Stimulated activated CD4-positive, alpha-beta T cell treated with anti-CD3 and anti-CD28 coated beads, Interleukin-1b, Interleukin-23, amount 100 ng/mL, for 1 hour (primary cell): ENCODE data around the gene JPT1.
A peak's percentile ranks its signal among the peaks of the same experiment; 100 is the strongest.
"Not testable (repeated sequence)": the region's sequence is repeated elsewhere in the genome, so short reads cannot be mapped to it uniquely, and the experiment has no call there.

Source experiments
- DNase-seq, 2 donors: peaks; one replicate each; pipeline ENCODE4 v3.0.0-alpha.2; 2020; ENCODE audit warnings: low read depth in 2 of 2

JPT1 gene

DNA sequence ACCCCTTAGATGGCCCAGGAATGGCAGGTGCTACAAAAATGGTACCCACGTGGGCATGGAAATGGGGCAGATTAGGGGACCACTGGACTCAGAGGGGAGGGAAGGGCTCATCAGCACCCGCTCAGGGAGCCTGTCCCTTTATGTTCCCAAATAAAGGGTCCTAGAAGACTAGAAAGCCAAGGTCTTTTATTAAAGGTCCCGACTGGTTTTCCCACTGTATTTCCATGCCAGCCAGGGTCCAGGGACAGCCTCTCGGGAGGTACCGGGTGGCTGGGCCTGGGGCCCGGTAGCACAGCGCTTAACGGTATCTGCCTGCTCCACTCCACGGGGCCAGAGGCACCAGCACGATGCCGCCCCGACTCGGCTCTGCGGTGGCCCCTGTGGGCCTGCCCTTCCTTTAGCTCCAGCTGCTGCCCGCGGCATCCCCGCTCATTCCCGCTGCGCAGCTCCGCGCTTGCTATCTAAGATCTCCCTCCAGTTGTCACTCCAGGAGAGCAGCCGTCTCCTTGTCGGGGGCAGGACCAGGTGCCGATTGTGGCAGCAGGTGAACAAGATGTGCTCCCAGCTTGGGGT, 24.2 kb downstream of the JPT1 start:
- no peak for DNase-seq

DNA sequence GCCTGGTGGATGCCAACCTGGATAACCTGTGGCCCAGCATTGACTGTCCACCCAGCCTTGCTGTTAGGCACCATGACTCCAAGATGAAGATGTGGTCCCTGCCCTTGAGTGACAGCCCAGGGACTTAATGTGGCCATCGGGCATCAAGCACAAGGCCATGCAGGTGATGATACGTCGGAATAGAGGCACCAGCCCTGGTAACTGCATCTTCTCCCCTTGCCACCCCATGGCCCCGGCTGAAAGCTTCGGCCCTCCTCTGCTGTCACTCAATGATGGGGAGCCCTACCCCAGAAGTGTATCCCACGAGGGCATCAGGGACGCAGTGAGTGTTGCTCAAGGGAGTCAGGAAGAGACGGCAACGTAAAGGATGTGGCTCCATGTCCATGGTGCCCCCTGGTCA, 24.7 kb downstream of the JPT1 start:
- no peak for DNase-seq

DNA sequence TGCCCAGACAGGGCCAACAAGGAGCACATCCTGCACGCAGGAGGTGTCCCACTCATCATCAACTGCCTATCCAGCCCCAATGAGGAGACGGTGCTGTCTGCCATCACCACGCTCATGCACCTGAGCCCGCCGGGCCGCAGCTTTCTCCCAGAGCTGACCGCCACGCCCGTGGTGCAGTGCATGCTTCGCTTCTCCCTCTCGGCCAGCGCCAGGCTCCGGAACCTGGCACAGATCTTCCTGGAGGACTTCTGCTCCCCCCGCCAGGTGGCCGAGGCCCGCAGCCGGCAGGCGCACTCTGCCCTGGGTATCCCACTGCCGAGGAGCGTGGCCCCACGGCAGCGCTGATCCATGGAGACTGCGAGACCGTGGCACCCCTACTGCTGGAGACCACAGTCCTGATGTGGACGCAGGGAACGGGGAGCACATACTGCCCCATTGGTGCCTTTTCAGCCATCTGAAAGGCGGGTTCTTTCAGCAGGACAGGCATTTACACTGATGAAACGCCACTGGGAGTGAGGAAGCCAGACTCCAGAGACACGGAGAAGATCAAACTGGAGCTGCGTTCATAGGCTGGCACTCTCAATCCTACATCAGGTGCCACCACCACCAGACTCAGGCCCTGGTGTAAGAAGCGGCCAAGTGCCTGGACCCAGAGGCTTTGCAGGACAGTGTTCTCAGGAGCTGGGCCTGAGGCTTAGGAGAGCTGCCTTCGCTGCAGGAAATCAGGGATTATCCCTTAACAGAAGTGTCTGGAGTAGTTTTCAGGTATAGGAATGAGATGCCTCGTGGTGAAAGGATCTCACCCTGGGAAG, 25.4 kb downstream of the JPT1 start:
- DNase-seq: no peak

GRCh38 chr17:75127936-75128335, 26.4 kb downstream of the JPT1 start:
- not testable (repeated sequence) for DNase-seq

DNA sequence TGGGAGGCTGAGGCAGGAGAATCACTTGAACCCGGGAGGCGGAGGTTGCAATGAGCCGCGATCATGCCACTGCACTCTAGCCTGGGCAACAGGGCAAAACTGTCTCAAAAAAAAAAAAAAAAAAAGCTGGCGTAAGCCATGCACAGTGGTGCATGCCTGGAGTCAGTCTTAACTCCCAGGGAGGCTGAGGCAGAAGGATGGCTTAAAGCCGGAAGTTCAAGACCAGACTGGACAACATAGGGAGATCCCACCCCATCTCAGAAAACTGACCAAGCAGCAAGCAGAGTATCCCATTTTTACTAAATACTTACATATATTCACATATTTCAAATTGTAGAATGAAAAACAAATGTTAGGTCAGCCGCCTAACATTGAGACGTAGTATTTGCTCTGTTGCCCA, 27.4 kb downstream of the JPT1 start:
- DNase-seq: no peak

- no peak for DNase-seq
Observed at GRCh38 chr17:75125984-75126383, 28.3 kb downstream of the JPT1 start.

DNA sequence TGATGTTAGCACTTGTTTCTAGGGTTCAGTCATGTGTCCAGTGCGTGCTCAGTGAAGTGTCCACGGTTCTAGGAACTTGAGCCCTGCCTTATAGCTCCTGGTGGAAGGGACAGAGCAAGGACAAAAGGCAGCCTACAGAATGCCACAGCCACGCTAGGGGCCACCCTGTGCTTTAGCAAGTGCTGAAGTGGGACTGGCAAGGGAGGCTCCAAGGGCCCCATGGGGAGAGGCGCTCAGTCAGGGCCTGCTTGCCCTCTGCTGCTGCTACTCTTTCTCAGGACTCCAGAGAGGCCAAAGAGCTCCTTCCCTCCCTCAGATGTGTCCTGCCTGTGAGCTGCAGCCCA, 29.5 kb downstream of the JPT1 start:
- DNase-seq: no peak

GRCh38 chr17:75124041-75124818, 30.1 kb downstream of the JPT1 start:
- peak; percentile 32 to 38 for DNase-seq

DNA sequence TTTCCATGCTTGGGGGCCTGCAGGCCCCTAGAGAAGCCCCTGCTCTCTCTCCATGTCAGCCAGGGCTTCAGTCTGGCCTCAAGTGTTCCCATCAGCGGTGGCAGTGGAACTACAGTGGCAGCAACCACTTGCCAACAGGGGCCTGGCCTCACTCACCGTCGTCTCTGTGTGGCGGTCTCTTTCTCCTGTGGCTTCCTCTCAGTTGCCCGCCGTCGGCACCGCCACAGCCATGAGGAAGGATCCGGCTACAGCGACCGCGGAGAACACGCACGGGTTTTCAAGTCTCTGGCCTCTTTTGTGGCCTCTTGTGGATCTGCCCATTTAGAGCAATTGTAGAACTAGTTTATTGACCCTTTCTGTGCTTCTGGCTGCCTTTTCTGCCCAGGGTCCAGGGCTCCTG, 36.0 kb downstream of the JPT1 start:
- no peak for DNase-seq

- no peak for DNase-seq
Observed at GRCh38 chr17:75116737-75117136, 37.6 kb downstream of the JPT1 start.

DNA sequence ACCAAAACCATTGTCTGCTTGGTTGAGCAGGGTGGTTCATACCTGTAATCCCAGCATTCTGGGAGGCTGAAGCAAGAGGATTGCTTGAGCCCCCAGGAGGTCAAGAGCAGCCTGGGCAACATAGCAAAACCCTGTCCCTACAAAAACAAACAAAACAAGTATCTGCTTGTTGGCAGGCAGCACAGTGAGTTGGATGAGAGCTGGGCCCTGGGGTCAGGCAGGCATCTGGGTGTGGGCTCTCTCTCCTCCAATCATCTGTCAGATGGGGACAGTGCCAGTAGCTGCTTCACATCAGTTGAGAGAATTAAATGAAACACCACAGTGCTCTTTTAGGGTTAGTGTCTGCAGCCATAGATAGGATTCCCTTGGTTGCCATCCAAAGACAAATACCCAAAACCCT, 38.8 kb downstream of the JPT1 start:
- no peak for DNase-seq

- no peak for DNase-seq
Observed at GRCh38 chr17:75114552-75115314, 39.6 kb downstream of the JPT1 start.

GRCh38 chr17:75113798-75114551, 40.3 kb downstream of the JPT1 start:
- peak; percentile 78 to 83 for DNase-seq

- no peak for DNase-seq
Observed at GRCh38 chr17:75111777-75112335, 42.5 kb downstream of the JPT1 start.

DNA sequence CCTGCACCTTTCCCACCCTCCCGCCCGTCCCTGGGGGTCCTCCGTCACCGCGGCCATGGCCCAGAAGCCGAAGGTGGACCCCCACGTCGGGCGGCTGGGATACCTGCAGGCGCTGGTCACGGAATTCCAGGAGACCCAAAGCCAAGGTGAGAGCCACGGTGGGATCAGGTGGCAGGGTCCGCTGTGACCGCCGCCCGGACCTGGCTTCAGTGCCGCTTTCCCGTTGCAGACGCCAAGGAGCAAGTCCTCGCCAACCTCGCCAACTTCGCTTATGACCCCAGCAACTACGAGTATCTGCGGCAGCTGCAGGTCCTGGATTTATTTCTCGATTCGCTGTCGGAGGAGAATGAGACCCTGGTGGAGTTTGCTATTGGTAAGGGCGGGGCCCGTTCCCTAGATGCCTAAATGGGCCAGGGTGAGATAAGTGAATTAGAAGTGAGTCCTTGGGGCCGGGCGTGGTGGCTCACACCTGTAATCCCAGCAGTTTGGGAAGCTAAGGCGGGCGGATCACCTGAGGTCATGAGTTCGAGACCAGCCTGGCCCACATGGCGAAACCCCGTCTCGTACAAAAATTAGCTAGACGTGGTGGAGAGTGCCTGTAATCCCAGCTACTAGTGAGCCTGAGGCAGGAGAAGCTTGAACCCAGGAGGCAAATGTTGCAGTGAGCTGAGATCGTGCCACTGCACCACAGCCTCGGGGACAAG, 43.9 kb downstream of the JPT1 start:
- DNase-seq: no peak

DNA sequence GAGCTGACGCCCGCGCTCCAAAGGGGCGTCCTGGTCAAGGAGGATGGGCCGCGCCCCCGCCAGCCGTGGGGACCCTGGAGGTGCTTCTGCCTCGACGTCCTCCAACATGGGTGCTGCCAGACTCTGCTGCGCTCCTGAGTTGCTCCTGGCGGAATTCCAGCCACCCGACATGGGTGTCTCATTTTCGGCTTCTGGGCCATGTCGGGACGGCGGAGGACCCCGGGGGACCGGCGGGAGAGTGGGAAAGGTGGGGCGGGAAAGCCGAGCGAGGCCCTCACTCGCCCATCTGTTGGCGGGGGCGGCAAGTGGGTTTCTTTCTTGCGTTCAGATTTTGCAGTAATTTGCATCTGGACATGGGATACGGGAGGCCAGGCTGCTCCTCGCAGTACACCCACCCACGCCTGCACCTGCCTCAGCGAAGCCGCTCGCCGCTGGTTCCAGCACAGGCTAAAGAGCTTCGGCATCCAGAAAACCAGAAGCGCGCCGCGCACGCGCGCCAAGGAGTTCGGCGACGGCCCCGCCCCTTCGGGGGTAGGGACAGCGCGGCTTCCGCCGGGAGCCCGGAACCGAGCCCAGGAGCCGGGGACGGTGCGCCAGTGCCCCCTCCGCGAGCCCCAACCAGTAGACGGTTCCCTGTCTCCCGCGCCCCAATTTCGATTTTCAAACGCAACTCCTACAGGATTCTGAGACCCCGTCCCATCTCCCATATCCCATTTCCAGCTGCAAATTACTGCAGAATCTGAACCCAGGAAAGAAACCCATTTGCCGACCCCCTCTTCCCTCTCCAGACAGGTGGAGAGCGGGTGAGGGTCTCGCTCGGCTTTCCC, 44.7 kb downstream of the JPT1 start, which contains the start of gene ARMC7:
Gene ARMC7, plus strand, starts transcription at position 563 of the 827 bp plus-strand sequence. CDS start 320 bp downstream, outside the sequence.
- DNase-seq: peak; percentile 77 to 85

- no peak for DNase-seq
Observed at GRCh38 chr17:75109046-75109406, 45.3 kb downstream of the JPT1 start.

- DNase-seq: no peak
Observed at GRCh38 chr17:75108193-75108592, 46.1 kb downstream of the JPT1 start.
